ENCODE measurements around the gene GPR180. TPM values are rescaled to one million over a fixed set of nuclear protein-coding genes. Genes with fewer than 3 reads are reported as not detected.

The GPR180 gene
- 5.4 TPM for total RNA-seq
- 2.6 TPM for polyA plus RNA-seq
- long read RNA-seq, donor 1, result 0 reads
- long read RNA-seq, donor 2, result 0 reads
- long read RNA-seq, donor 3, full-length matches to known transcripts, result 1 of 21 reads
- long read RNA-seq, donor 3, partial matches to known transcripts, result 12 of 21 reads
- long read RNA-seq, donor 3, other reads (novel, unspliced or antisense), result 8 of 21 reads
- long read RNA-seq, donor 4, full-length matches to known transcripts, result 3 of 3 reads
- long read RNA-seq, donor 4, partial matches to known transcripts, result 0 of 3 reads
- long read RNA-seq, donor 4, other reads (novel, unspliced or antisense), result 0 of 3 reads
- long read RNA-seq, donor 5, full-length matches to known transcripts, result 2 of 2 reads
- long read RNA-seq, donor 5, partial matches to known transcripts, result 0 of 2 reads
- long read RNA-seq, donor 5, other reads (novel, unspliced or antisense), result 0 of 2 reads
- long read RNA-seq, donor 6, full-length matches to known transcripts, result 2 of 2 reads
- long read RNA-seq, donor 6, partial matches to known transcripts, result 0 of 2 reads
- long read RNA-seq, donor 6, other reads (novel, unspliced or antisense), result 0 of 2 reads
- long read RNA-seq, donor 7, full-length matches to known transcripts, result 4 of 4 reads
- long read RNA-seq, donor 7, partial matches to known transcripts, result 0 of 4 reads
- long read RNA-seq, donor 7, other reads (novel, unspliced or antisense), result 0 of 4 reads
- long read RNA-seq, donor 8, full-length matches to known transcripts, result 3 of 3 reads
- long read RNA-seq, donor 8, partial matches to known transcripts, result 0 of 3 reads
- long read RNA-seq, donor 8, other reads (novel, unspliced or antisense), result 0 of 3 reads
- long read RNA-seq, donor 9, full-length matches to known transcripts, result 1 of 1 reads
- long read RNA-seq, donor 9, partial matches to known transcripts, result 0 of 1 reads
- long read RNA-seq, donor 9, other reads (novel, unspliced or antisense), result 0 of 1 reads
- long read RNA-seq, donor 10, full-length matches to known transcripts, result 3 of 3 reads
- long read RNA-seq, donor 10, partial matches to known transcripts, result 0 of 3 reads
- long read RNA-seq, donor 10, other reads (novel, unspliced or antisense), result 0 of 3 reads

- peak within 1 kb of the TSS; percentile 78 to 86 for H3K27ac ChIP-seq (ENCODE audit: low read depth in 1 of 2, low read length in 1 of 2)
- no peaks in the 10 kb centered on the region for H3K36me3 ChIP-seq (ENCODE audit: control insufficient read depth in 2 of 2, insufficient read depth in 2 of 2, low read length in 1 of 2)
- peak within 1 kb of the TSS; percentile 68 to 87 for H3K4me3 ChIP-seq (ENCODE audit: low read length in 2 of 2)
- peak; percentile 80 to 98 (median 93) for DNase-seq (ENCODE audit: low read depth in 6 of 9, low spot score in 9 of 9)
- peaks cover 4 to 8% of the 10 kb centered on the region in 2 donors for H3K4me1 ChIP-seq (ENCODE audit: control insufficient read depth in 2 of 2, insufficient read depth in 2 of 2, low read length in 2 of 2)
- H3K9me3 ChIP-seq (ENCODE audit: control insufficient read depth in 2 of 2, insufficient read depth in 1 of 2, low read length in 1 of 2), result no peaks in the 10 kb centered on the region
- no peaks in the 10 kb centered on the region for H3K27me3 ChIP-seq (ENCODE audit: control insufficient read depth in 2 of 2, insufficient read depth in 1 of 2, low read length in 1 of 2)
- 1% methylated on average over 71 of the region's 71 CpGs for WGBS
Observed at GRCh38 chr13:94601446-94602431, at the start of gene GPR180. TSS of gene GPR180 (plus strand) at chr13:94601857. CDS start at chr13:94601928, 71 bp downstream.

GRCh38 chr13:94552095-94552494, 49.6 kb upstream of the GPR180 start:
- Histone ChIP-seq H3K4me1 (ENCODE audit: control insufficient read depth in 2 of 2, insufficient read depth in 2 of 2, low read length in 2 of 2) (peaks cover 10 to 18% of the 10 kb centered on the region in 2 donors), H3K27me3 (ENCODE audit: control insufficient read depth in 2 of 2, insufficient read depth in 1 of 2, low read length in 1 of 2) (peaks cover 0 to 3% of the 10 kb centered on the region in 2 donors), H3K9me3 (ENCODE audit: control insufficient read depth in 2 of 2, insufficient read depth in 1 of 2, low read length in 1 of 2) (no peaks in the 10 kb centered on the region), H3K27ac (ENCODE audit: low read depth in 1 of 2, low read length in 1 of 2) (no peak overlapping the region), H3K36me3 (ENCODE audit: control insufficient read depth in 2 of 2, insufficient read depth in 2 of 2, low read length in 1 of 2) (no peaks in the 10 kb centered on the region), H3K4me3 (ENCODE audit: low read length in 2 of 2) (no peak overlapping the region)
- DNase-seq (ENCODE audit: low read depth in 6 of 9, low spot score in 9 of 9), result no peak
- 98% methylated on average over 5 of the region's 5 CpGs for WGBS

GRCh38 chr13:94553766-94554165, 47.9 kb upstream of the GPR180 start:
- no peak for DNase-seq (ENCODE audit: low read depth in 6 of 9, low spot score in 9 of 9)
- Histone ChIP-seq H3K9me3 (ENCODE audit: control insufficient read depth in 2 of 2, insufficient read depth in 1 of 2, low read length in 1 of 2) (peaks cover 0 to 3% of the 10 kb centered on the region in 2 donors), H3K27me3 (ENCODE audit: control insufficient read depth in 2 of 2, insufficient read depth in 1 of 2, low read length in 1 of 2) (peaks cover 0 to 3% of the 10 kb centered on the region in 2 donors), H3K36me3 (ENCODE audit: control insufficient read depth in 2 of 2, insufficient read depth in 2 of 2, low read length in 1 of 2) (no peaks in the 10 kb centered on the region), H3K4me3 (ENCODE audit: low read length in 2 of 2) (no peak overlapping the region), H3K27ac (ENCODE audit: low read depth in 1 of 2, low read length in 1 of 2) (no peak overlapping the region), H3K4me1 (ENCODE audit: control insufficient read depth in 2 of 2, insufficient read depth in 2 of 2, low read length in 2 of 2) (peaks cover 9 to 23% of the 10 kb centered on the region in 2 donors)
- WGBS, result 99% methylated on average over 4 of the region's 4 CpGs

GRCh38 chr13:94556041-94556440, 45.6 kb upstream of the GPR180 start:
- no peak for DNase-seq (ENCODE audit: low read depth in 6 of 9, low spot score in 9 of 9)
- Histone ChIP-seq H3K9me3 (ENCODE audit: control insufficient read depth in 2 of 2, insufficient read depth in 1 of 2, low read length in 1 of 2) (peaks cover 0 to 4% of the 10 kb centered on the region in 2 donors), H3K4me3 (ENCODE audit: low read length in 2 of 2) (no peak overlapping the region), H3K36me3 (ENCODE audit: control insufficient read depth in 2 of 2, insufficient read depth in 2 of 2, low read length in 1 of 2) (no peaks in the 10 kb centered on the region), H3K27ac (ENCODE audit: low read depth in 1 of 2, low read length in 1 of 2) (no peak overlapping the region), H3K27me3 (ENCODE audit: control insufficient read depth in 2 of 2, insufficient read depth in 1 of 2, low read length in 1 of 2) (no peaks in the 10 kb centered on the region), H3K4me1 (ENCODE audit: control insufficient read depth in 2 of 2, insufficient read depth in 2 of 2, low read length in 2 of 2) (peaks cover 11 to 18% of the 10 kb centered on the region in 2 donors)
- 97% methylated on average over 1 of the region's 1 CpG for WGBS

GRCh38 chr13:94556621-94557020, 45.0 kb upstream of the GPR180 start:
- Histone ChIP-seq H3K9me3 (ENCODE audit: control insufficient read depth in 2 of 2, insufficient read depth in 1 of 2, low read length in 1 of 2) (peaks cover 0 to 4% of the 10 kb centered on the region in 2 donors), H3K27me3 (ENCODE audit: control insufficient read depth in 2 of 2, insufficient read depth in 1 of 2, low read length in 1 of 2) (no peaks in the 10 kb centered on the region), H3K27ac (ENCODE audit: low read depth in 1 of 2, low read length in 1 of 2) (no peak overlapping the region), H3K4me3 (ENCODE audit: low read length in 2 of 2) (no peak overlapping the region), H3K4me1 (ENCODE audit: control insufficient read depth in 2 of 2, insufficient read depth in 2 of 2, low read length in 2 of 2) (peaks cover 11 to 21% of the 10 kb centered on the region in 2 donors), H3K36me3 (ENCODE audit: control insufficient read depth in 2 of 2, insufficient read depth in 2 of 2, low read length in 1 of 2) (no peaks in the 10 kb centered on the region)
- DNase-seq (ENCODE audit: low read depth in 6 of 9, low spot score in 9 of 9), result no peak
- WGBS, result 96% methylated on average over 3 of the region's 3 CpGs

- 97% methylated on average over 5 of the region's 5 CpGs for WGBS
- no peak for DNase-seq (ENCODE audit: low read depth in 6 of 9, low spot score in 9 of 9)
Observed at GRCh38 chr13:94557684-94558235, 43.9 kb upstream of the GPR180 start.

GRCh38 chr13:94558716-94559115, 42.9 kb upstream of the GPR180 start:
- Histone ChIP-seq H3K27me3 (ENCODE audit: control insufficient read depth in 2 of 2, insufficient read depth in 1 of 2, low read length in 1 of 2) (no peaks in the 10 kb centered on the region), H3K27ac (ENCODE audit: low read depth in 1 of 2, low read length in 1 of 2) (peak overlapping the region; percentile 70 to 94), H3K36me3 (ENCODE audit: control insufficient read depth in 2 of 2, insufficient read depth in 2 of 2, low read length in 1 of 2) (peaks cover 3% of the 10 kb centered on the region in 2 donors), H3K4me3 (ENCODE audit: low read length in 2 of 2) (no peak overlapping the region), H3K9me3 (ENCODE audit: control insufficient read depth in 2 of 2, insufficient read depth in 1 of 2, low read length in 1 of 2) (peaks cover 0 to 4% of the 10 kb centered on the region in 2 donors), H3K4me1 (ENCODE audit: control insufficient read depth in 2 of 2, insufficient read depth in 2 of 2, low read length in 2 of 2) (peaks cover 11 to 21% of the 10 kb centered on the region in 2 donors)
- DNase-seq (ENCODE audit: low read depth in 6 of 9, low spot score in 9 of 9), result peak in 5 of 9 donors; percentile 10 to 29 (median 22)
- 68% methylated on average over 6 of the region's 6 CpGs for WGBS

More at GRCh38 chr13:94557684-94558235, 43.9 kb upstream of the GPR180 start:
- peak overlapping the region in 1 of 2 donors; percentile 94 for H3K27ac ChIP-seq (ENCODE audit: low read depth in 1 of 2, low read length in 1 of 2)
- H3K4me1 ChIP-seq (ENCODE audit: control insufficient read depth in 2 of 2, insufficient read depth in 2 of 2, low read length in 2 of 2), result peaks cover 11 to 21% of the 10 kb centered on the region in 2 donors
- H3K36me3 ChIP-seq (ENCODE audit: control insufficient read depth in 2 of 2, insufficient read depth in 2 of 2, low read length in 1 of 2), result peaks cover under 1 to 3% of the 10 kb centered on the region in 2 donors
- H3K4me3 ChIP-seq (ENCODE audit: low read length in 2 of 2), result no peak overlapping the region
- no peaks in the 10 kb centered on the region for H3K27me3 ChIP-seq (ENCODE audit: control insufficient read depth in 2 of 2, insufficient read depth in 1 of 2, low read length in 1 of 2)
- peaks cover 0 to 4% of the 10 kb centered on the region in 2 donors for H3K9me3 ChIP-seq (ENCODE audit: control insufficient read depth in 2 of 2, insufficient read depth in 1 of 2, low read length in 1 of 2)
